ENCODE measurements around the gene CD276. TPM values are rescaled to one million over a fixed set of nuclear protein-coding genes. Genes with fewer than 3 reads are reported as not detected.

Gene CD276
- total RNA-seq, 3 donors from 2014 or later, result 20.9 to 119 (median 73.7) TPM

Other genes starting within 250 kb of the CD276 start
- gene REC114, start 241.2 kb upstream of the CD276 start, total RNA-seq, result not detected
- gene NPTN, start 51.0 kb upstream of the CD276 start, total RNA-seq, result 100 to 1,000 TPM in 2 of 3 donors, 10 to 100 TPM in 1; 82.1 to 107 (median 104) TPM
- gene INSYN1, start 69.0 kb downstream of the CD276 start, total RNA-seq, result 1 to 10 TPM; 1.9 to 8.3 (median 2.0) TPM
- gene TBC1D21, start 189.2 kb downstream of the CD276 start, total RNA-seq, result not detected
- 10 to 100 TPM in 2 of 3 donors, 1 to 10 TPM in 1; 5.6 to 11.3 (median 10.8) TPM for gene LOXL1, start 242.1 kb downstream of the CD276 start, total RNA-seq